Tracheal epithelial cell (primary cell): ENCODE data around the gene CNBD2. TPM values are rescaled to one million over a fixed set of nuclear protein-coding genes. Genes with fewer than 3 reads are reported as not detected.

ENCODE experiments used
- total RNA-seq: library from RNA; depleted of rRNA; stranded (reverse); fragments of >200 nt; gene quantifications from 2 replicates; pipeline ENCODE4 v1.2.1, GENCODE V29; 2014

Gene CNBD2
- 0.64 and 0.96 TPM in 2 replicates for total RNA-seq

DNA sequence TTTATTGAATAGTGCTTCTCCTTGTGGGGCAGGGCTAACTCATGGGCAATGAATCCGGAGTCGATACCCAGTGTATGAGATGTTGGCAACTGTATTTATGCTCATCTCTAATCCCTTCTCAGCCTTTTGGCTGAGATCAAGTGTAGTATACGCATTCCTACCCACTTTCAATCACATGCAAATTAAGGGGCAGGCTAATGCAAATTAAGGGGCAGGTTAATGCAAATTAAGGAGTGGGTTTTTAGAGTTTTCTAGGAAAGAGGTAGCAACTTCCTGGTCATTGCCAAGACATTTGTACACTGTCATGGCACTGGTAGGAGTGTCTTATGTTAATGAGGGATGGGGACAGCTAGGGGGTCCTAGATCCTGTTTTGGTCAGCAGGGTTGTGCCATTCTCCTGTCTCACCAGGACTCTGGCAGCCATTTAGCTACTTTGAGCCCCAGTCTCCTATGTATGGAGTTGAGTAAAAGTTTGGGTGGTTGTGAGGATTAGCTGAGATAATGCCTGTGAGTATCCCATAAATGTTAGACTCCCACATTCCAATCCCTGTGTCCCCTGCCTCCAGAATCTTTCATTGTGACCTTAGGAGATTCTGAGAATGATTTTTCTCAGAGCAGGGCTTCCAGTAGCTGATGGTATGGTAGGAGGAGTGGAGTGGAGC lies at the start of gene CNBD2:
CNBD2 (plus strand) TSS at position 612 of the 662 bp plus-strand sequence. CDS start 173 bp downstream, outside the sequence.

DNA sequence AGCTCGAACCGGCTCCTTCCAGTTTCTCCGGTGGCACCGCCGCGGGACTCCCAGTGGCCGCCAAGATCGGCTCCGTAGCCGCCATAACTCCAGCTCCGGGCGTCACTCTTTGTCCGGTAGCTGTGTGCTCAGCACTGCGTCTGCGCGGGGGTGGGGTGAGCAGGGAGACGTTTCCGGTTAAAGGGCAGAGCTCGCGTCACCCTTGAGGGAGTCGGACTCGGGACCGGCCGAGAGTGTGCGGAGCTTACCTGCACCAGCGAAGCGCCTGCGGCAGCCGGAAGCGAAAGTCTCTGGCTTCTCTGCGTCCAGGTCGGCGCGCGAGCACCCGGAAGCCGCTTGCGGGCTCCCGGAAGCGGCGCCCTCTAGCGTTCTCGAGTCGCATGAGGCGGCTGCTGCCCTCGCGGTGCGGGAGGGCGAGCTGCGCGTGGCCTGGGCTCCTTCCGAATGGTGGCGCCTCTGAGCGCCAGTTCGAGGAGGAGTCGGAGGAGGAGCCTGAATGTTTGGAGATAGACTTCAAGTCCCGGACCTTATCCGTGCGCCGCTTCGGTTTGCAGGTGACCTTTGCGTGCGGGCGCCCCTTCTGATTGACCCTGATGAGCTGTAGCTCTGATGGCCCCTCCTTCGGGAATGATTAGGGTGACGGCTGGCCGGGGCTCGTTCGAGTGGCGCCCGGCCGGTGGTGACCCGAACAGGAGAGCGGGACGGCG lies 14.0 kb upstream of the CNBD2 start, which contains the start of gene SCAND1:
SCAND1 (minus strand) TSS at position 303 of the 707 bp plus-strand sequence; CDS start at position 85, 218 bp downstream.

Other genes with a start within 250 kb of the CNBD2 start
- gene RBM39, start 226.3 kb upstream of the CNBD2 start, total RNA-seq, result 189 and 196 TPM in 2 replicates
- gene PHF20, start 196.6 kb upstream of the CNBD2 start, total RNA-seq, result 23.0 and 28.0 TPM in 2 replicates
- gene SCAND1, start 14.1 kb upstream of the CNBD2 start, total RNA-seq, result 70.3 and 86.3 TPM in 2 replicates
- 3.4 and 7.2 TPM in 2 replicates for gene EPB41L1, start 186.2 kb downstream of the CNBD2 start, total RNA-seq